Right lobe of liver (tissue), 6 donors: ENCODE results near the gene NOD2. TPM values are rescaled to one million over a fixed set of nuclear protein-coding genes. Genes with fewer than 3 reads are reported as not detected.
A peak's percentile ranks its signal among the peaks of the same experiment; 100 is the strongest.

Source experiments
- ATAC-seq, 4 donors: fragments of 200-7000 bp; cut with Tn5 transposase; one replicate each; pipeline ENCODE4 v1.9.1; 2020; ENCODE audit warnings: mild to moderate bottlenecking in 4 of 4, moderate library complexity in 4 of 4
- DNase-seq, 3 donors: peaks; one replicate each; pipeline ENCODE4 v3.0.0-alpha.2; 2020
- H3K27ac ChIP-seq, 3 donors: fragments of 200-600 bp; one replicate each; pipeline ENCODE4 v1.8.0; 2022
- H3K27me3 ChIP-seq, 2 donors: fragments of 200-600 bp; one replicate each; pipeline ENCODE4 v1.8.0; 2022
- H3K36me3 ChIP-seq, 4 donors: fragments of 200-600 bp; sonication (generic) in 1 of 4; one replicate each; pipeline versions ENCODE4 v1.5.1 to v1.8.0; 2017 to 2022; ENCODE audit warnings: control low read depth in 1 of 4
- H3K4me1 ChIP-seq, 4 donors: fragments of 200-600 bp; sonication (generic) in 1 of 4; one replicate each; pipeline versions ENCODE4 v1.5.1 to v1.8.0; 2017 to 2022; ENCODE audit warnings: control low read depth in 1 of 4
- H3K4me3 ChIP-seq, 3 donors: fragments of 200-600 bp; one replicate each; pipeline ENCODE4 v1.8.0; 2022
- H3K9me3 ChIP-seq, 4 donors: fragments of 200-600 bp; sonication (generic) in 1 of 4; one replicate each; pipeline versions ENCODE4 v1.5.1 to v1.8.0; 2017 to 2022; ENCODE audit warnings: control low read depth in 1 of 4
- POLR2A ChIP-seq: fragments of 450-650 bp; IDR thresholded peaks from one replicate; pipeline ENCODE4 v1.6.1; 2017; ENCODE audit warnings: antibody characterized with exemption, mild to moderate bottlenecking
- WGBS: methylation state at CpG from one replicate; pipeline ENCODE4 v1.1.6; 2018; ENCODE audit warnings: low coverage, low lambda C conversion rate; ENCODE audit not compliant: insufficient coverage; ENCODE audit errors: missing lambda C conversion rate; 5-methylcytosine and 5-hydroxymethylcytosine counted together
- intact Hi-C, 2 donors: fragments of 100-400 bp; cut with DNase I; formaldehyde crosslinking; loops; one replicate each; pipeline versions ENCODE4 v1.11.2 to v1.14.1; 2022
- total RNA-seq, 6 experiments: library from RNA; depleted of rRNA in 2 of 6; stranded (reverse); fragments of >200 nt in 2 of 6; fragmentation: NEBNext Ultra II Directional in 3 of 6; extraction: Animal tissue kit (Norgen Biotek cat#: 25700) in 3 of 6; gene quantifications; one replicate each; pipeline versions ENCODE4 v1.1.0 to v1.2.4, GENCODE V29; 2016 to 2023
- TF ChIP-seq, protein P1 (sequence below), 4 donors: fragments of 200-600 bp in 3 of 4; fragments of 450-650 bp in 1 of 4; IDR thresholded peaks; one replicate each; pipeline versions ENCODE4 v1.5.1 to v1.8.0; 2016 to 2022; ENCODE audit warnings: antibody characterized with exemption in 4 of 4, mild to moderate bottlenecking in 2 of 4
- donor health status: DM: no; HTN: yes; CAD: no.
- donor health status: DM: no; HTN: no; CAD: no.
- donor health status: DM: no; HTN: no; CAD: no.
- donor health status: DM: no; HTN: yes; CAD: no.
- donor health status: DM: no; HTN: yes; CAD: no.

The NOD2 gene
- total RNA-seq, 6 experiments from 2014 or later = 0.74 to 6.0 (median 1.4) TPM

- 61% methylated on average over 6 of the region's 8 CpGs for WGBS
- no peak for TF ChIP-seq POLR2A
- TF ChIP-seq, protein P1, sequence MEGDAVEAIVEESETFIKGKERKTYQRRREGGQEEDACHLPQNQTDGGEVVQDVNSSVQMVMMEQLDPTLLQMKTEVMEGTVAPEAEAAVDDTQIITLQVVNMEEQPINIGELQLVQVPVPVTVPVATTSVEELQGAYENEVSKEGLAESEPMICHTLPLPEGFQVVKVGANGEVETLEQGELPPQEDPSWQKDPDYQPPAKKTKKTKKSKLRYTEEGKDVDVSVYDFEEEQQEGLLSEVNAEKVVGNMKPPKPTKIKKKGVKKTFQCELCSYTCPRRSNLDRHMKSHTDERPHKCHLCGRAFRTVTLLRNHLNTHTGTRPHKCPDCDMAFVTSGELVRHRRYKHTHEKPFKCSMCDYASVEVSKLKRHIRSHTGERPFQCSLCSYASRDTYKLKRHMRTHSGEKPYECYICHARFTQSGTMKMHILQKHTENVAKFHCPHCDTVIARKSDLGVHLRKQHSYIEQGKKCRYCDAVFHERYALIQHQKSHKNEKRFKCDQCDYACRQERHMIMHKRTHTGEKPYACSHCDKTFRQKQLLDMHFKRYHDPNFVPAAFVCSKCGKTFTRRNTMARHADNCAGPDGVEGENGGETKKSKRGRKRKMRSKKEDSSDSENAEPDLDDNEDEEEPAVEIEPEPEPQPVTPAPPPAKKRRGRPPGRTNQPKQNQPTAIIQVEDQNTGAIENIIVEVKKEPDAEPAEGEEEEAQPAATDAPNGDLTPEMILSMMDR (IDR thresholded peaks at IDR 0.05) = no peak
- intact Hi-C loops = no loop called here
- Histone ChIP-seq H3K4me1 (no peaks in the 10 kb centered on the region), H3K4me3 (no peak overlapping the region), H3K27me3 (no peaks in the 10 kb centered on the region), H3K36me3 (no peaks in the 10 kb centered on the region), H3K9me3 (no peaks in the 10 kb centered on the region), H3K27ac (no peak overlapping the region)
- DNase-seq (no peak), ATAC-seq (peak in 1 of 4 donors; percentile 15)
These were observed 47.1 kb upstream of the NOD2 start for GRCh38 chr16:50646345-50646744.

GRCh38 chr16:50651835-50652438 lies 41.5 kb upstream of the NOD2 start:
- Histone ChIP-seq H3K27me3 (no peaks in the 10 kb centered on the region), H3K9me3 (no peaks in the 10 kb centered on the region), H3K27ac (no peak overlapping the region), H3K36me3 (no peaks in the 10 kb centered on the region), H3K4me1 (no peaks in the 10 kb centered on the region), H3K4me3 (no peak overlapping the region)
- DNase-seq (no peak), ATAC-seq (no peak)
- TF ChIP-seq, protein P1 (IDR thresholded peaks at IDR 0.05) = no peak
- no peak for TF ChIP-seq POLR2A
- WGBS = 78% methylated on average over 2 of the region's 3 CpGs
- intact Hi-C loops = no loop called here

GRCh38 chr16:50652836-50653425 lies 40.5 kb upstream of the NOD2 start:
- no peak overlapping the region for H3K27ac ChIP-seq
- no peak for DNase-seq
- H3K27me3 ChIP-seq = no peaks in the 10 kb centered on the region
- no peak for ATAC-seq
- intact Hi-C loops = no loop called here
- no peak for TF ChIP-seq POLR2A
- TF ChIP-seq, protein P1 (IDR thresholded peaks at IDR 0.05) = no peak
- no peaks in the 10 kb centered on the region for H3K36me3 ChIP-seq
- no peak overlapping the region for H3K4me3 ChIP-seq
- WGBS = 71% methylated on average over 13 of the region's 14 CpGs
- no peaks in the 10 kb centered on the region for H3K9me3 ChIP-seq
- no peaks in the 10 kb centered on the region for H3K4me1 ChIP-seq

DNA sequence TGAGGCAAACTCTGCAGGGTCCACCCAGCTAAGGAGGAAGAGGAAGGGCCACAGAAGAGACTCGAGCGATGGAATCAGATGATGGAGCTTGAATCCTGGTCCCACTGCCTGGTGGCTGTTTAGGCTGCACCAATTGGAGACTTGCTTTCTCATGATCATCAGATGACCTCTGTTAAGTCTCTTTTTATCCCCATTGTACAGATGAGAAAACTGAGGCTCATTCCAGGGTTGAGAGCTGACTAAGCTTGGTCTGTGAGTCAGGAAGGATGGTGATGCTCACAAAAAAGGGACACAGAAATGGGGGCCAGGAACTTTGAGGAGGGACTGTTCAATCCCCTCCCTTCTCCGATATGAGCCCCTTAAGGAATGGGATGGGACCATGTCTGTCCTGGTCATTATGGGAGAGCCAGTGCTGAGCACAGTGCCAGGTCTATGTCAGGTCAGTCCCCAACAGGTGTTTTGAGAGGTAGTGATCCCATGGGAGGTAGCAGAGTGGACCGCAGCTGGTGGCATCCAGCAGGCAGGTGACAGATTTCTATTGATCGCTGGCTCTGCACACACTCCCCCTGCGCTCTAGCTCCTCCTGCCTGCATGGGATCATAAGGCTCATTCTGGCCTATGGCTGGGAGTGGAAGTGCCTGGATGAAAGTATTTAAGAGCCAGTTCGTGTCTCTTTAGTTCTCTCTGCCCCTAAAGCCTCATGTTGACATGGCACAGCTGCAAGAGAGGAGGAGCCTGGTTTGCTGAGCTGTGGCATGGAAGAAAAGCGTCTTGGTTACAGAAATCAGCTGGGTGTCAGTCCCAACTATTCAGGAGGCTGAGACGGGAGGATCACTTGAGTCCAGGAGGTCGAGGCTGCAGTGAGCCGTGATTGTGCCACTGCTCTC lies 39.5 kb upstream of the NOD2 start:
- 49% methylated on average over 6 of the region's 11 CpGs for WGBS
- Histone ChIP-seq H3K4me1 (no peaks in the 10 kb centered on the region), H3K9me3 (no peaks in the 10 kb centered on the region), H3K27ac (no peak overlapping the region), H3K4me3 (no peak overlapping the region), H3K36me3 (no peaks in the 10 kb centered on the region), H3K27me3 (no peaks in the 10 kb centered on the region)
- DNase-seq = no peak
- ATAC-seq = peak in 3 of 4 donors; percentile 34 to 76 (median 62)
- TF ChIP-seq, protein P1 (IDR thresholded peaks at IDR 0.05) = peak in 1 of 4 donors; percentile 10
- TF ChIP-seq POLR2A = no peak
- intact Hi-C loops = no loop called here
